Aorta (tissue), 5 donors: ENCODE data around the gene IQCN. TPM values are rescaled to one million over a fixed set of nuclear protein-coding genes. Genes with fewer than 3 reads are reported as not detected.

Source experiments
- ATAC-seq: fragments of 200-7000 bp; cut with Tn5 transposase; one replicate; pipeline ENCODE4 v1.9.1; 2022; ENCODE audit warnings: moderate library complexity; ENCODE audit not compliant: low FRiP score
- DNase-seq, 2 donors: peaks; one replicate each; pipeline ENCODE4 v3.0.0-alpha.2; 2020
- H3K27ac ChIP-seq, 2 donors: one replicate each; pipeline ENCODE4 v1.5.1; 2013; ENCODE audit warnings: low read length in 2 of 2, mild to moderate bottlenecking in 2 of 2, moderate library complexity in 2 of 2, control low read depth in 1 of 2, inconsistent platforms in 1 of 2, low read depth in 1 of 2
- H3K27me3 ChIP-seq, 2 donors: one replicate each; pipeline ENCODE4 v1.6.1; 2013; ENCODE audit warnings: control low read depth in 1 of 2, low read length in 1 of 2, mild to moderate bottlenecking in 1 of 2, moderate library complexity in 1 of 2; ENCODE audit not compliant: insufficient read depth in 2 of 2, control insufficient read depth in 1 of 2
- H3K36me3 ChIP-seq, 2 donors: one replicate each; pipeline ENCODE4 v1.6.1; 2013; ENCODE audit warnings: control low read depth in 1 of 2, low read length in 1 of 2, mild to moderate bottlenecking in 1 of 2; ENCODE audit not compliant: insufficient read depth in 2 of 2, control insufficient read depth in 1 of 2
- H3K4me1 ChIP-seq, 2 donors: one replicate each; pipeline ENCODE4 v1.6.1; 2013; ENCODE audit warnings: low read length in 2 of 2, control low read depth in 1 of 2, mild to moderate bottlenecking in 1 of 2, moderate library complexity in 1 of 2; ENCODE audit not compliant: insufficient read depth in 2 of 2, control insufficient read depth in 1 of 2
- H3K4me3 ChIP-seq, 2 donors: one replicate each; pipeline ENCODE4 v1.5.1; 2013; ENCODE audit warnings: low read length in 2 of 2, control low read depth in 1 of 2, mild to moderate bottlenecking in 1 of 2
- H3K9me3 ChIP-seq: one replicate; pipeline ENCODE4 v1.6.1; 2013; ENCODE audit warnings: mild to moderate bottlenecking, low read length; ENCODE audit not compliant: control insufficient read depth
- WGBS, 2 donors: extraction: QIAGEN DNeasy Blood & Tissue Kit; methylation state at CpG; one replicate each; pipeline ENCODE4 v1.1.7; 2013; 5-methylcytosine and 5-hydroxymethylcytosine counted together
- intact Hi-C, 2 donors: fragments of 100-400 bp; cut with DNase I; formaldehyde crosslinking; loops; one replicate each; pipeline versions ENCODE4 v1.14.2 to v1.15.0; 2022
- polyA plus RNA-seq, 2 donors: library from polyadenylated mRNA; stranded (reverse); fragments of 200-250 nt; gene quantifications; one replicate each; pipeline ENCODE4 v1.2.3, GENCODE V29; 2013
- total RNA-seq, 2 donors: library from RNA; stranded (reverse); fragmentation: NEBNext Ultra II Directional; extraction: Animal tissue kit (Norgen Biotek cat#: 25700); gene quantifications; one replicate each; pipeline ENCODE4 v1.2.1, GENCODE V29; 2021
- donor health status: healthy with polysubstance abuse.
- donor health status: Bipolar disorder and iron deficiency.
- donor health status: DM: no; HTN: no; CAD: no.
- donor health status: DM: no; HTN: no; CAD: no.
- donor health status: DM: yes; HTN: yes; CAD: no.

Gene IQCN
- total and polyA plus RNA-seq, 4 donors: 4.5 to 20.7 (median 10.2) TPM

- 93 to 95% methylated on average over 5 of the region's 5 CpGs for WGBS, 2 donors
- intact Hi-C loops: loop anchor here in 1 of 2 donors (5.0 kb wide), 1 partner anchor 39 kb away; the partner anchor contains the start of gene LSM4
- Histone ChIP-seq H3K27ac (no peak overlapping the region), H3K27me3 (no peaks in the 10 kb centered on the region), H3K9me3 (no peaks in the 10 kb centered on the region), H3K36me3 (no peaks in the 10 kb centered on the region), H3K4me3 (no peak overlapping the region), H3K4me1 (no peaks in the 10 kb centered on the region)
- DNase-seq: no peak
- ATAC-seq: no peak
These were observed 9.1 kb upstream of the IQCN start for GRCh38 chr19:18283338-18283737.

- DNase-seq (no peak), ATAC-seq (no peak)
- intact Hi-C loops: loop anchor here in 1 of 2 donors (5.0 kb wide), 1 partner anchor 40 kb away; the partner anchor contains the start of gene LSM4
- Histone ChIP-seq H3K9me3 (no peaks in the 10 kb centered on the region), H3K4me1 (no peaks in the 10 kb centered on the region), H3K27me3 (no peaks in the 10 kb centered on the region), H3K27ac (peak overlapping the region; percentile 91 to 93), H3K4me3 (no peak overlapping the region), H3K36me3 (peaks cover 0 to 3% of the 10 kb centered on the region in 2 donors)
- 65 to 66% methylated on average over 4 of the region's 4 CpGs for WGBS, 2 donors
These were observed 8.5 kb upstream of the IQCN start for GRCh38 chr19:18282788-18283141.

- H3K27ac ChIP-seq: peak overlapping the region; percentile 91 to 93
- ATAC-seq: peak; percentile 0
- peaks cover 0 to 3% of the 10 kb centered on the region in 2 donors for H3K36me3 ChIP-seq
- DNase-seq: peak in 1 of 2 donors; percentile 73
- H3K4me1 ChIP-seq: no peaks in the 10 kb centered on the region
- 1 to 2% methylated on average over 23 to 27 of the region's 27 CpGs for WGBS, 2 donors
- H3K27me3 ChIP-seq: no peaks in the 10 kb centered on the region
- no peaks in the 10 kb centered on the region for H3K9me3 ChIP-seq
- intact Hi-C loops: loop anchor here in 1 of 2 donors (5.0 kb wide), 1 partner anchor 40 kb away; the partner anchor contains the start of gene LSM4
- peak overlapping the region in 1 of 2 donors; percentile 24 for H3K4me3 ChIP-seq
These were observed 8.0 kb upstream of the IQCN start for GRCh38 chr19:18282021-18282787.

- peak within 1 kb of the TSS; percentile 77 to 97 for H3K4me3 ChIP-seq
- DNase-seq (peak; percentile 99), ATAC-seq (peak; percentile 83)
- H3K9me3 ChIP-seq: no peaks in the 10 kb centered on the region
- H3K27me3 ChIP-seq: no peaks in the 10 kb centered on the region
- no peaks in the 10 kb centered on the region for H3K4me1 ChIP-seq
- WGBS, 2 donors: 1% methylated on average over 78 to 138 of the region's 138 CpGs
- peaks cover 0 to 3% of the 10 kb centered on the region in 2 donors for H3K36me3 ChIP-seq
- H3K27ac ChIP-seq: peak within 1 kb of the TSS; percentile 95 to 100
- intact Hi-C loops: loop anchor here (2.0 to 5.0 kb wide), 3 partner anchors 23 to 135 kb away; partner anchors contain the start of gene LSM4 (in 1 of the 2)
These were observed 7.1 kb upstream of the IQCN start, which contains the start of gene JUND for GRCh38 chr19:18281082-18282020. Gene JUND (minus strand): TSS chr19:18281622. CDS start chr19:18281484, 138 bp downstream.

- H3K4me3 ChIP-seq: peak overlapping the region; percentile 77 to 97
- WGBS, 2 donors: 0 to 1% methylated on average over 59 to 111 of the region's 111 CpGs
- ATAC-seq (peak; percentile 64), DNase-seq (peak; percentile 90 to 91)
- H3K36me3 ChIP-seq: peaks cover 0 to 3% of the 10 kb centered on the region in 2 donors
- H3K27ac ChIP-seq: peak overlapping the region; percentile 95 to 100
- peaks cover 0 to 2% of the 10 kb centered on the region in 2 donors for H3K4me1 ChIP-seq
- intact Hi-C loops: loop anchor here (2.0 to 5.0 kb wide), 3 partner anchors 24 to 136 kb away; partner anchors contain the start of gene LSM4 (in 1 of the 2)
- no peaks in the 10 kb centered on the region for H3K9me3 ChIP-seq
- H3K27me3 ChIP-seq: no peaks in the 10 kb centered on the region
These were observed 6.2 kb upstream of the IQCN start for GRCh38 chr19:18280247-18281081.

GRCh38 chr19:18279516-18280246, 5.4 kb upstream of the IQCN start:
- intact Hi-C loops: loop anchor here (1.0 to 5.0 kb wide), 4 partner anchors 25 to 137 kb away; partner anchors contain the start of gene LSM4 (in 2 of the 2)
- peak overlapping the region; percentile 77 to 97 for H3K4me3 ChIP-seq
- peaks cover 0 to 3% of the 10 kb centered on the region in 2 donors for H3K36me3 ChIP-seq
- 0 to 1% methylated on average over 46 to 55 of the region's 55 CpGs for whole genome bisulfite sequencing, 2 donors
- H3K27ac ChIP-seq: peak overlapping the region; percentile 95 to 100
- no peaks in the 10 kb centered on the region for H3K9me3 ChIP-seq
- DNase-seq (peak; percentile 94 to 95), ATAC-seq (peak; percentile 68)
- H3K27me3 ChIP-seq: no peaks in the 10 kb centered on the region
- H3K4me1 ChIP-seq: peaks cover 0 to 2% of the 10 kb centered on the region in 2 donors

- H3K36me3 ChIP-seq: peaks cover 0 to 3% of the 10 kb centered on the region in 2 donors
- intact Hi-C loops: loop anchor here in 1 of 2 donors (1.0 kb wide), 1 partner anchor 44 kb away; the partner anchor contains the start of gene LSM4
- 0% methylated on average over 5 of the region's 5 CpGs for WGBS, 2 donors
- no peaks in the 10 kb centered on the region for H3K9me3 ChIP-seq
- no peak for ATAC-seq
- peaks cover 0 to 2% of the 10 kb centered on the region in 2 donors for H3K4me1 ChIP-seq
- DNase-seq: no peak
- peak overlapping the region in 1 of 2 donors; percentile 21 for H3K27ac ChIP-seq
- peak overlapping the region; percentile 41 to 77 for H3K4me3 ChIP-seq
- H3K27me3 ChIP-seq: no peaks in the 10 kb centered on the region
These were observed 4.9 kb upstream of the IQCN start for GRCh38 chr19:18279266-18279515.
